ENCODE results near the gene ASPSCR1. TPM values are rescaled to one million over a fixed set of nuclear protein-coding genes. Genes with fewer than 3 reads are reported as not detected.

ASPSCR1 gene
- total RNA-seq, 1 experiment from 2014 or later = 59.2 TPM

DNA sequence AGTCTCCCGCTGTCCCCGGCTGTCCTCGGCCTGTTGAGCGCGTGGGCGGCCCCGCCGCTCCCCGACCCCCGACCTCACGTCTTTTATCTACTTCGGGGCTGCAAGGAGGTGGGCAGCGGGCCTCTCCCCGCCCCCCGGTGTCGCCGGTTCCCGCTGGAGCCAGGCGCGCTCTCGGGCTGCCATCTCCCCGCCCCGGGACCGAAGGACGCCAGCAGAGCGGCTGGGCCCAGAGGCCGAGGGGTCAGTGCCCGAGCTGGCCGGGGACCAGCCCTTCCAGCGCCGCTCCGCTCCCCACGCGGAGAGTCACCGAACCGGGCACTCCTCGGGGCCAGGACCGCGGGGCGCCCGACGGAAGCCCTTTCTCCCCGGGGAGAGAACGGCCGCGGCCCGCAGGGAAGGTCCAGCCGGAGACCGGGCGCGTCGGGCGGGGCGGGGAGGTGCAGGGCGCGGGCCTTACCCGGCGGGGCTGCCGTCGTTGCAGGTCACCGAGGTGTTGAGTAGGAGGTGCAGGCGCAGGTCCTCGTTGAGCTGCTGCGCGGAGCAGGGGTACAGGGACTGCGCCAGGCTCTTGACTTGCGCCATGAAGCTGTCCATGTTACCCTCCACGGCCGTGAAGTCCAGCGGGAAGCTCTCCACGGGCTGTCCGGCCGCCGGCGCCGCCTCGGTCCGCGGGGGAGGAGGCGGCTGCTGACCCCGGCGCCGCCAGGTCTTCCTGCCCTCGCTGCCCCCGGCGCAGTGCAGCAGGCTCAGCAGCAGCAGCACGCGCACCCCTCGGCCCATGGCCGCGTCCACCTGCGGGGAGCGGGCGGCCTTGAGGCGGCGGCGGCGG, 17.1 kb upstream of the ASPSCR1 start:
- no TSS peak for BruUV-seq (replicated peaks)
- Mint-ChIP-seq H3K4me3 (ENCODE audit: unreplicated experiment) (peak overlapping the region; percentile 70), H3K36me3 (ENCODE audit: insufficient read depth, unreplicated experiment) (peaks cover 6% of the 10 kb centered on the region), H3K27ac (ENCODE audit: unreplicated experiment) (no peak overlapping the region), H3K4me1 (ENCODE audit: low read depth, unreplicated experiment) (no peaks in the 10 kb centered on the region), H3K27me3 (ENCODE audit: insufficient read depth, unreplicated experiment) (no peaks in the 10 kb centered on the region), H3K9me3 (ENCODE audit: unreplicated experiment) (no peaks in the 10 kb centered on the region)
- ChIA-PET POLR2A (interaction anchor here (1.3 to 2.6 kb wide), 3 partner anchors 16 to 77 kb away, joined by 6 to 7 read pairs (median 7); partner anchors contain the start of genes CENPX, DCXR and LRRC45), CTCF (interaction anchor here (0.6 to 2.3 kb wide), 15 partner anchors 17 to 152 kb away, joined by 3 to 92 read pairs (median 6); partner anchors contain the start of genes ASPSCR1, CENPX, DCXR and LRRC45)
- peak in 1 of 2 experiments; percentile 55 for DNase-seq
- Histone ChIP-seq H3K4me3 (ENCODE audit: low read depth, low read length) (peak overlapping the region; percentile 65), H3K4me1 (peaks cover 25% of the 10 kb centered on the region), H3K27me3 (replicated peaks; ENCODE audit: control insufficient read depth, insufficient read depth, low read length) (0 out of 2 replicates have a peak, but pooled peaks cover 1% of the 10 kb centered on the region), H3K9me3 (no peaks in the 10 kb centered on the region), H3K36me3 (ENCODE audit: control insufficient read depth, insufficient read depth, low read length) (no peaks in the 10 kb centered on the region)
- TF ChIP-seq, protein P1, sequence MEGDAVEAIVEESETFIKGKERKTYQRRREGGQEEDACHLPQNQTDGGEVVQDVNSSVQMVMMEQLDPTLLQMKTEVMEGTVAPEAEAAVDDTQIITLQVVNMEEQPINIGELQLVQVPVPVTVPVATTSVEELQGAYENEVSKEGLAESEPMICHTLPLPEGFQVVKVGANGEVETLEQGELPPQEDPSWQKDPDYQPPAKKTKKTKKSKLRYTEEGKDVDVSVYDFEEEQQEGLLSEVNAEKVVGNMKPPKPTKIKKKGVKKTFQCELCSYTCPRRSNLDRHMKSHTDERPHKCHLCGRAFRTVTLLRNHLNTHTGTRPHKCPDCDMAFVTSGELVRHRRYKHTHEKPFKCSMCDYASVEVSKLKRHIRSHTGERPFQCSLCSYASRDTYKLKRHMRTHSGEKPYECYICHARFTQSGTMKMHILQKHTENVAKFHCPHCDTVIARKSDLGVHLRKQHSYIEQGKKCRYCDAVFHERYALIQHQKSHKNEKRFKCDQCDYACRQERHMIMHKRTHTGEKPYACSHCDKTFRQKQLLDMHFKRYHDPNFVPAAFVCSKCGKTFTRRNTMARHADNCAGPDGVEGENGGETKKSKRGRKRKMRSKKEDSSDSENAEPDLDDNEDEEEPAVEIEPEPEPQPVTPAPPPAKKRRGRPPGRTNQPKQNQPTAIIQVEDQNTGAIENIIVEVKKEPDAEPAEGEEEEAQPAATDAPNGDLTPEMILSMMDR (IDR thresholded peaks at IDR 0.05; ENCODE audit: insufficient read depth in 1 of 2, low read depth in 1 of 2, low read length in 1 of 2, severe bottlenecking in 1 of 2, unreplicated experiment in 1 of 2) = no peak
- intact Hi-C loops (cut with micrococcal nuclease; ENCODE audit: unreplicated experiment) = no loop called here

DNA sequence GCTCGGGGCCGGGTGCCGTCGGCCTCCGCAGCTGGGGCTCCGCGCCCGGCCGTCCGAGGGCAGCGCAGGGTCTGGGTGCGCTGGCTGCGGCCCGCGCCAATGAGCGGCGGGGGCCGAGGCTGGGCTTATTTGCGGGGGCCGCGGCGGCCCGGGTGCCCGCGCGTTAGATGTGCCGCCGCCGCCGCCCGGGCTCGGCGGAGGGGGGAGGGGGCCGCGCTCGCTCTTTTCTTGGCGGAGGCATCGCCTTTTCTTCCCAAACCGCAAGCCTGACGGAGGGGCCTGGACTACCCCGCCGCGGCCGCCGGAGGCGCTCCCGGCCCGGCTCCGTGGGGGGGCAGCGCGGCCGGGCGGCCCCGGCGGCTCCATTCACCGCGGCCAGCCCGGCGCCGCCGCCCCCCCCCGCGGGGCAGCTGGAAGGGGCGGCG, 16.3 kb upstream of the ASPSCR1 start, which contains the start of gene NOTUM:
TSS of gene NOTUM (minus strand) at position 101 of the 425 bp plus-strand sequence. CDS start 278 bp downstream, outside the sequence.
- no peaks in the 10 kb centered on the region for H3K27me3 Mint-ChIP-seq (ENCODE audit: insufficient read depth, unreplicated experiment)
- intact Hi-C loops (cut with micrococcal nuclease; ENCODE audit: unreplicated experiment) = loop anchor here (1.0 kb wide), 1 partner anchor 60 kb away; no protein-coding TSS in a partner anchor
- no peaks in the 10 kb centered on the region for H3K4me1 Mint-ChIP-seq (ENCODE audit: low read depth, unreplicated experiment)
- Histone ChIP-seq H3K36me3 (ENCODE audit: control insufficient read depth, insufficient read depth, low read length) (no peaks in the 10 kb centered on the region), H3K4me1 (peaks cover 25% of the 10 kb centered on the region), H3K9me3 (no peaks in the 10 kb centered on the region), H3K27me3 (replicated peaks; ENCODE audit: control insufficient read depth, insufficient read depth, low read length) (0 out of 2 replicates have a peak, but pooled peaks cover 1% of the 10 kb centered on the region), H3K4me3 (ENCODE audit: low read depth, low read length) (peak within 1 kb of the TSS; percentile 65)
- ChIA-PET POLR2A (interaction anchor here (2.6 kb wide), 1 partner anchor 76 kb away, joined by 7 read pairs; the partner anchor contains the start of gene DCXR), CTCF (interaction anchor here (0.6 to 2.3 kb wide), 7 partner anchors 25 to 153 kb away, joined by 3 to 92 read pairs (median 3); partner anchors contain the start of genes CENPX, DCXR, LRRC45 and MAFG)
- H3K4me3 Mint-ChIP-seq (ENCODE audit: unreplicated experiment) = peak within 1 kb of the TSS; percentile 70
- no TSS peak for BruUV-seq (replicated peaks)
- no peaks in the 10 kb centered on the region for H3K9me3 Mint-ChIP-seq (ENCODE audit: unreplicated experiment)
- peaks cover 6% of the 10 kb centered on the region for H3K36me3 Mint-ChIP-seq (ENCODE audit: insufficient read depth, unreplicated experiment)
- TF ChIP-seq, protein P1 (IDR thresholded peaks at IDR 0.05; ENCODE audit: insufficient read depth in 1 of 2, low read depth in 1 of 2, low read length in 1 of 2, severe bottlenecking in 1 of 2, unreplicated experiment in 1 of 2) = peak in 1 of 2 experiments; percentile 24
- no peak within 1 kb of the TSS for H3K27ac Mint-ChIP-seq (ENCODE audit: unreplicated experiment)
- peak in 1 of 2 experiments; percentile 72 for DNase-seq
